Neutrophil (primary cell): ENCODE measurements around the gene PRKRA.

ENCODE experiments used
- H3K27ac ChIP-seq: fragments of 200-600 bp; sonication (generic); 2 replicates; pipeline ENCODE4 v1.5.1; 2016; ENCODE audit warnings: mild to moderate bottlenecking, moderate library complexity
- H3K27me3 ChIP-seq: fragments of 200-600 bp; sonication (generic); 2 replicates; pipeline ENCODE4 v1.6.0; 2016; ENCODE audit warnings: mild to moderate bottlenecking
- H3K36me3 ChIP-seq: fragments of 200-600 bp; sonication (generic); 2 replicates; pipeline ENCODE4 v1.5.1; 2017
- H3K4me1 ChIP-seq, 2 experiments: fragments of 200-600 bp in 1 of 2; sonication (generic) in 1 of 2; 1 replicate in 1 of 2; 2 replicates in 1 of 2; pipeline versions ENCODE4 v1.5.1 to v1.6.1; 2013 to 2016; ENCODE audit warnings: low read depth in 1 of 2, low read length in 1 of 2, mild to moderate bottlenecking in 1 of 2, moderate library complexity in 1 of 2; ENCODE audit not compliant: control insufficient read depth in 1 of 2, insufficient read depth in 1 of 2
- H3K4me3 ChIP-seq, 2 experiments: fragments of 200-600 bp in 1 of 2; sonication (generic) in 1 of 2; 1 replicate in 1 of 2; 2 replicates in 1 of 2; pipeline ENCODE4 v1.5.1; 2013 to 2016; ENCODE audit warnings: low read depth in 1 of 2, low read length in 1 of 2, mild to moderate bottlenecking in 1 of 2, moderate library complexity in 1 of 2
- H3K9me3 ChIP-seq: fragments of 200-600 bp; sonication (generic); 2 replicates; pipeline ENCODE4 v1.5.1; 2016
- TF ChIP-seq, protein P1 (sequence below): fragments of 200-600 bp; sonication (generic); IDR thresholded peaks from 2 replicates; pipeline ENCODE4 v1.5.1; 2016; ENCODE audit warnings: antibody characterized with exemption

The PRKRA gene

DNA sequence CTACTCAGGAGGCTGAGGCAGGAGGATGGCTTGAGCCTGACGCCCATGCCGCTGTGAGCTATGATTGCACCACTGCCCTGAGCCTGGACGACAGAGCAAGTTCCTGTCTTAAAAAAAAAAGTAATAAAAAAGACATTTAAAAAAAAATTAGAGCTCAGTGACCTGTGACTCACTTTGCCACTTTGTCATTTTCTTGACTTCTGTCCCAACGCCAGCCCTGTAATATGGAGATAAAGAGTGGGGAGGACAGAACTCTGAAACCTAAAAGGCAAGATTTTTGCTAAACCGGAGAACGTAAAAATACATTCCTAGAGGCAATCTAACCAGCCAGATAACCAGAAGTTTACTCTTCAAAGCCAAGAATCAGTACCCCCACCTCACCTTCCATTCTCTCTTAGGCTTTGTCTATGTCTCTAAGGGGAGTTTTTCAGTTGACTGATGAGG lies 49.0 kb downstream of the PRKRA start:
- Histone ChIP-seq H3K4me3 (no peak overlapping the region), H3K27ac (no peak overlapping the region), H3K9me3 (no peaks in the 10 kb centered on the region)

DNA sequence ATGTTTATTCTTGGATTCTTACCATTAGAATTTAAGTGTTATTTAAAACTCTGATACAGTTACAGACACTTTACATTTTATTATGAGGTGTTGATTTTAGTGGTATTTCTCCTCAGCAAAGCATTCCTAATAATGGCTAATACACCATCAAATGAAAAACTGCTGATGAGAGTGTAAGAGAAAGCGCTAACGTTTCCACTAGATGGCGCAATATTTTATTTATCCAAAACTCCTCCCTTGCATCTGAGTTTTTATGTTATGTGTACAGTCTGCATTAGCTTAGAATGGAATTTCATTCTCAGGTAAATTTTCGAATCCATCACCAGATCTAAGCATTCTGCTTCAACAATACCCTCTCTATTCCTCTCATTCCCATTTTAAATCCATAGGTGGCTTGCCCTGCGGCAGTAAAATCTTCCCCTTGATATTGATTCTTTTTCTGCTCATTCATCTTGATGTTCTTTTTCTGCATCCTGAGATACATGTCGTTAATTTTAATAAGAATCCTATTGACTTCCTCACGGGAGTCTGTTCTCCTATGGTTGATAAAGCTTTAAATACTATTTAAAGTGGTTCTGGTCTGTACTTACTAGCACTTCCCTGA lies 53.9 kb downstream of the PRKRA start:
- Histone ChIP-seq H3K9me3 (no peaks in the 10 kb centered on the region), H3K36me3 (no peaks in the 10 kb centered on the region), H3K4me3 (no peak overlapping the region), H3K27me3 (no peaks in the 10 kb centered on the region), H3K27ac (no peak overlapping the region), H3K4me1 (no peaks in the 10 kb centered on the region)
- TF ChIP-seq, protein P1, sequence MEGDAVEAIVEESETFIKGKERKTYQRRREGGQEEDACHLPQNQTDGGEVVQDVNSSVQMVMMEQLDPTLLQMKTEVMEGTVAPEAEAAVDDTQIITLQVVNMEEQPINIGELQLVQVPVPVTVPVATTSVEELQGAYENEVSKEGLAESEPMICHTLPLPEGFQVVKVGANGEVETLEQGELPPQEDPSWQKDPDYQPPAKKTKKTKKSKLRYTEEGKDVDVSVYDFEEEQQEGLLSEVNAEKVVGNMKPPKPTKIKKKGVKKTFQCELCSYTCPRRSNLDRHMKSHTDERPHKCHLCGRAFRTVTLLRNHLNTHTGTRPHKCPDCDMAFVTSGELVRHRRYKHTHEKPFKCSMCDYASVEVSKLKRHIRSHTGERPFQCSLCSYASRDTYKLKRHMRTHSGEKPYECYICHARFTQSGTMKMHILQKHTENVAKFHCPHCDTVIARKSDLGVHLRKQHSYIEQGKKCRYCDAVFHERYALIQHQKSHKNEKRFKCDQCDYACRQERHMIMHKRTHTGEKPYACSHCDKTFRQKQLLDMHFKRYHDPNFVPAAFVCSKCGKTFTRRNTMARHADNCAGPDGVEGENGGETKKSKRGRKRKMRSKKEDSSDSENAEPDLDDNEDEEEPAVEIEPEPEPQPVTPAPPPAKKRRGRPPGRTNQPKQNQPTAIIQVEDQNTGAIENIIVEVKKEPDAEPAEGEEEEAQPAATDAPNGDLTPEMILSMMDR: peak; percentile 39

More for the DNA sequence above, 49.0 kb downstream of the PRKRA start:
- Histone ChIP-seq H3K36me3 (no peaks in the 10 kb centered on the region), H3K27me3 (no peaks in the 10 kb centered on the region), H3K4me1 (no peaks in the 10 kb centered on the region)
- TF ChIP-seq, protein P1: no peak

DNA sequence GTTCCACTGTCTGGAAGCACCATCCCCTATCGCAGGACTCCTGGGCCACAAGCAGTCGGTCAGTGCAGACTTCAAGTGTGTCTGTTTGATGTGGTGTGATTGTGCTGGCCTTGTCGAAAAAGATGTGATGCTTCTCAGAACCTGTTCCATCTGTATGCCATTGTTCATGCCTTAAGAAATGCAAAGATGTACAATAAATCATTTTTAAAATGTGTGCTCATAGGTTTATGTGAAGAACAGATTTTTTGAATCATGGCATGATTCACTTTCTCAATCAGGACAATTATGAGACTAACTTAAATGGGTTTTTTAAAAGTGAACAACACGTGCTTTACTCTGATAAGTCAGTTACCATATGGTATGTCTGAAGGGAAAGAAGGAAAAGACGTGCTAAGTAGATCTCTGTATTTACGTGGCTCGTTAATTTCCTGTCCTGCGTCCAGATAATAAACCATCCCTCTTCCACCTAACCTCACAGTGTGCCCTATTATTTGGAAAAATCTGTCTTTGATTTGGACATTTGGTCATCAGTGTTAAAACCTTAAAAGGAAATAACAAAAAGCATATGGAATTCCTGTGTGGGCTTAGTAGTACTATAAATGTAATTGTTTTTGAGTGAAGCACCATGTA lies 54.9 kb downstream of the PRKRA start:
- Histone ChIP-seq H3K4me3 (no peak overlapping the region), H3K27me3 (no peaks in the 10 kb centered on the region), H3K4me1 (no peaks in the 10 kb centered on the region), H3K36me3 (no peaks in the 10 kb centered on the region), H3K27ac (no peak overlapping the region), H3K9me3 (no peaks in the 10 kb centered on the region)
- TF ChIP-seq, protein P1: no peak

DNA sequence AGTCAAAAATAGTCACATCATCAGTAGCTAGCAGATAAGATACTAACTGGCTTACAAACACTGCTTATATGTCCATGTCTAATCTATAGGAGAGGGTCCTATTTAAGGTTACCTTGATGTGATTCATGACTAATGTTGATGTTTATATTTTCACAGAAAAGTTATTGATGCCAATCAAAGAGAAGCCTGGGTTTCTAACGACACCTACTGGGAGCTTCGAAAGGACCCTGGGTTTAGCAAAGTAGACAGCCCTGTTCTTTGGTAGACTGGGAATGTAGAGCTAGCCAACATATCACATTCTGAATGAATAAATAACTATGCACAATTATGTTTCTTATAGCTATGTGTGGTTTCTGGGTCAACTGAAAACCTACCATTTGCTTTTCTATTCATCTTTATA lies 55.7 kb downstream of the PRKRA start:
- TF ChIP-seq, protein P1: no peak
- no peak overlapping the region for H3K27ac ChIP-seq
- H3K4me3 ChIP-seq: no peak overlapping the region
- no peaks in the 10 kb centered on the region for H3K9me3 ChIP-seq
- no peaks in the 10 kb centered on the region for H3K27me3 ChIP-seq
- no peaks in the 10 kb centered on the region for H3K36me3 ChIP-seq
- no peaks in the 10 kb centered on the region for H3K4me1 ChIP-seq

DNA sequence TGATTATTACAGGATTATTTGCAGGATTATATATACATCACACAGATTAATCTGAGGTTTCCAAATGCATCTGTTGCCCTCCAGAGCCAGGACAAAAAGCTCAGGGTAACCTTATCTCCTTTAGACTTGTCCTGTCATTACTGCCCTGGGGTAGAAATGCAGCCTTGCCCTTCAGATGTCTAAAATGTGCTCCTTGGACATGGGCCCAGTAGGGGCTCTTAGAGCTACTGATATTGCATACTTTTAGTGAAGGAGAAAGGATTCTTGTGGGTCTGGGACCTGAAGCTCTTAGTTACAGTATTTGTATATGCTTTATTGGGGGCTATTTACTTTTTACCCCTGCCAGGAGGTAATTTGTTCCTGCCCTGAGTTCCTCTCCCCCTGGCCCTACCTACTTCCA lies 56.1 kb downstream of the PRKRA start:
- Histone ChIP-seq H3K4me3 (no peak overlapping the region), H3K4me1 (no peaks in the 10 kb centered on the region), H3K9me3 (no peaks in the 10 kb centered on the region), H3K27me3 (no peaks in the 10 kb centered on the region), H3K27ac (no peak overlapping the region), H3K36me3 (no peaks in the 10 kb centered on the region)
- TF ChIP-seq, protein P1: no peak
